ENCODE data around the gene TNS1. TPM values are rescaled to one million over a fixed set of nuclear protein-coding genes. Genes with fewer than 3 reads are reported as not detected.

TNS1 gene
- total RNA-seq, 1 experiment from 2014 or later = 4.5 TPM

- Mint-ChIP-seq H3K27me3 (ENCODE audit: low read depth) (no peaks in the 10 kb centered on the region), H3K9me3 (no peaks in the 10 kb centered on the region), H3K4me1 (no peaks in the 10 kb centered on the region), H3K4me3 (no peak overlapping the region), H3K27ac (no peak overlapping the region), H3K36me3 (no peaks in the 10 kb centered on the region)
- no peak for DNase-seq (ENCODE audit: low spot score)
- no peak for TF ChIP-seq ZNF532 (CRISPR knock-in tag; IDR thresholded peaks at IDR 0.05; ENCODE audit: borderline replicate concordance)
- TF ChIP-seq HMGXB4 (CRISPR knock-in tag; IDR thresholded peaks at IDR 0.05) = no peak
- no peak for TF ChIP-seq NR3C1 (CRISPR knock-in tag; conservative IDR thresholded peaks at IDR 0.05; ENCODE audit: low read depth)
- TF ChIP-seq RELA (CRISPR knock-in tag; IDR thresholded peaks at IDR 0.05; ENCODE audit: borderline replicate concordance) = no peak
- TF ChIP-seq ZNF232 (CRISPR knock-in tag; IDR thresholded peaks at IDR 0.05) = no peak
- TF ChIP-seq PREB (CRISPR knock-in tag; IDR thresholded peaks at IDR 0.05; ENCODE audit: borderline replicate concordance) = no peak
- TF ChIP-seq TEAD1 (CRISPR knock-in tag; IDR thresholded peaks at IDR 0.05) = no peak
- no peak for TF ChIP-seq E2F1 (CRISPR knock-in tag; IDR thresholded peaks at IDR 0.05)
- TF ChIP-seq, protein P1, sequence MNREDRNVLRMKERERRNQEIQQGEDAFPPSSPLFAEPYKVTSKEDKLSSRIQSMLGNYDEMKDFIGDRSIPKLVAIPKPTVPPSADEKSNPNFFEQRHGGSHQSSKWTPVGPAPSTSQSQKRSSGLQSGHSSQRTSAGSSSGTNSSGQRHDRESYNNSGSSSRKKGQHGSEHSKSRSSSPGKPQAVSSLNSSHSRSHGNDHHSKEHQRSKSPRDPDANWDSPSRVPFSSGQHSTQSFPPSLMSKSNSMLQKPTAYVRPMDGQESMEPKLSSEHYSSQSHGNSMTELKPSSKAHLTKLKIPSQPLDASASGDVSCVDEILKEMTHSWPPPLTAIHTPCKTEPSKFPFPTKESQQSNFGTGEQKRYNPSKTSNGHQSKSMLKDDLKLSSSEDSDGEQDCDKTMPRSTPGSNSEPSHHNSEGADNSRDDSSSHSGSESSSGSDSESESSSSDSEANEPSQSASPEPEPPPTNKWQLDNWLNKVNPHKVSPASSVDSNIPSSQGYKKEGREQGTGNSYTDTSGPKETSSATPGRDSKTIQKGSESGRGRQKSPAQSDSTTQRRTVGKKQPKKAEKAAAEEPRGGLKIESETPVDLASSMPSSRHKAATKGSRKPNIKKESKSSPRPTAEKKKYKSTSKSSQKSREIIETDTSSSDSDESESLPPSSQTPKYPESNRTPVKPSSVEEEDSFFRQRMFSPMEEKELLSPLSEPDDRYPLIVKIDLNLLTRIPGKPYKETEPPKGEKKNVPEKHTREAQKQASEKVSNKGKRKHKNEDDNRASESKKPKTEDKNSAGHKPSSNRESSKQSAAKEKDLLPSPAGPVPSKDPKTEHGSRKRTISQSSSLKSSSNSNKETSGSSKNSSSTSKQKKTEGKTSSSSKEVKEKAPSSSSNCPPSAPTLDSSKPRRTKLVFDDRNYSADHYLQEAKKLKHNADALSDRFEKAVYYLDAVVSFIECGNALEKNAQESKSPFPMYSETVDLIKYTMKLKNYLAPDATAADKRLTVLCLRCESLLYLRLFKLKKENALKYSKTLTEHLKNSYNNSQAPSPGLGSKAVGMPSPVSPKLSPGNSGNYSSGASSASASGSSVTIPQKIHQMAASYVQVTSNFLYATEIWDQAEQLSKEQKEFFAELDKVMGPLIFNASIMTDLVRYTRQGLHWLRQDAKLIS (CRISPR knock-in tag; IDR thresholded peaks at IDR 0.05; ENCODE audit: borderline replicate concordance) = no peak
- TF ChIP-seq SMAD3 (CRISPR knock-in tag; IDR thresholded peaks at IDR 0.05; ENCODE audit: borderline replicate concordance) = no peak
- no peak for TF ChIP-seq NFATC4 (CRISPR knock-in tag; IDR thresholded peaks at IDR 0.05)
- no peak for TF ChIP-seq MAX (CRISPR knock-in tag; IDR thresholded peaks at IDR 0.05)
- no peak for TF ChIP-seq SP1 (CRISPR knock-in tag; conservative IDR thresholded peaks at IDR 0.05)
- no peak for TF ChIP-seq CBFB (CRISPR knock-in tag; IDR thresholded peaks at IDR 0.05; ENCODE audit: low read depth)
- TF ChIP-seq, protein P2, sequence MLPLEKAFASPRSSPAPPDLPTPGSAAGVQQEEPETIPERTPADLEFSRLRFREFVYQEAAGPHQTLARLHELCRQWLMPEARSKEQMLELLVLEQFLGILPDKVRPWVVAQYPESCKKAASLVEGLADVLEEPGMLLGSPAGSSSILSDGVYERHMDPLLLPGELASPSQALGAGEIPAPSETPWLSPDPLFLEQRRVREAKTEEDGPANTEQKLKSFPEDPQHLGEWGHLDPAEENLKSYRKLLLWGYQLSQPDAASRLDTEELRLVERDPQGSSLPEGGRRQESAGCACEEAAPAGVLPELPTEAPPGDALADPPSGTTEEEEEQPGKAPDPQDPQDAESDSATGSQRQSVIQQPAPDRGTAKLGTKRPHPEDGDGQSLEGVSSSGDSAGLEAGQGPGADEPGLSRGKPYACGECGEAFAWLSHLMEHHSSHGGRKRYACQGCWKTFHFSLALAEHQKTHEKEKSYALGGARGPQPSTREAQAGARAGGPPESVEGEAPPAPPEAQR (CRISPR knock-in tag; IDR thresholded peaks at IDR 0.05) = no peak
- no peak for TF ChIP-seq ZNF138 (CRISPR knock-in tag; conservative IDR thresholded peaks at IDR 0.05)
- no peak for ATAC-seq
- CTCF ChIA-PET = no interaction called here
- POLR2A ChIA-PET = no interaction called here
Observed at GRCh38 chr2:217849154-217849975, 153.4 kb downstream of the TNS1 start.

All from WTC11 (cell line).